Measurements from ENCODE around the gene TEAD3.

Gene TEAD3

GRCh38 chr6:35491558-35492257, 5.2 kb downstream of the TEAD3 start:
- no peak for DNase-seq

- DNase-seq = no peak
Measured at GRCh38 chr6:35490821-35491557, 5.9 kb downstream of the TEAD3 start.

- DNase-seq = no peak
Measured at GRCh38 chr6:35489995-35490791, 6.7 kb downstream of the TEAD3 start.

- no peak for DNase-seq
Measured at GRCh38 chr6:35489066-35489465, 7.8 kb downstream of the TEAD3 start.

- DNase-seq = no peak
Measured at GRCh38 chr6:35488517-35488862, 8.4 kb downstream of the TEAD3 start.

GRCh38 chr6:35487658-35488516, 9.0 kb downstream of the TEAD3 start:
- DNase-seq = no peak

GRCh38 chr6:35486005-35486925, 10.6 kb downstream of the TEAD3 start:
- no peak for DNase-seq

GRCh38 chr6:35485402-35485877, 11.4 kb downstream of the TEAD3 start:
- DNase-seq = no peak

GRCh38 chr6:35484921-35485392, 11.9 kb downstream of the TEAD3 start:
- no peak for DNase-seq

GRCh38 chr6:35483893-35484645, 12.8 kb downstream of the TEAD3 start:
- no peak for DNase-seq

GRCh38 chr6:35483490-35483889, 13.4 kb downstream of the TEAD3 start:
- DNase-seq = no peak

GRCh38 chr6:35483062-35483461, 13.8 kb downstream of the TEAD3 start:
- no peak for DNase-seq

GRCh38 chr6:35481226-35481625, 15.7 kb downstream of the TEAD3 start:
- DNase-seq = no peak

- no peak for DNase-seq
Measured at GRCh38 chr6:35480176-35480575, 16.7 kb downstream of the TEAD3 start.

- no peak for DNase-seq
Measured at GRCh38 chr6:35478259-35478658, 18.6 kb downstream of the TEAD3 start.

- DNase-seq = no peak
Measured at GRCh38 chr6:35477551-35478179, 19.2 kb downstream of the TEAD3 start.

- DNase-seq = no peak
Measured at GRCh38 chr6:35477028-35477427, 19.9 kb downstream of the TEAD3 start.

GRCh38 chr6:35476004-35476403, 20.9 kb downstream of the TEAD3 start:
- DNase-seq = no peak

GRCh38 chr6:35475573-35475972, 21.3 kb downstream of the TEAD3 start:
- DNase-seq = no peak
